Measurements from ENCODE around the gene HIVEP3. TPM values are rescaled to one million over a fixed set of nuclear protein-coding genes. Genes with fewer than 3 reads are reported as not detected.

The HIVEP3 gene
- polyA plus RNA-seq, 3 donors: 1.3 to 18.5 (median 4.6) TPM

DNA sequence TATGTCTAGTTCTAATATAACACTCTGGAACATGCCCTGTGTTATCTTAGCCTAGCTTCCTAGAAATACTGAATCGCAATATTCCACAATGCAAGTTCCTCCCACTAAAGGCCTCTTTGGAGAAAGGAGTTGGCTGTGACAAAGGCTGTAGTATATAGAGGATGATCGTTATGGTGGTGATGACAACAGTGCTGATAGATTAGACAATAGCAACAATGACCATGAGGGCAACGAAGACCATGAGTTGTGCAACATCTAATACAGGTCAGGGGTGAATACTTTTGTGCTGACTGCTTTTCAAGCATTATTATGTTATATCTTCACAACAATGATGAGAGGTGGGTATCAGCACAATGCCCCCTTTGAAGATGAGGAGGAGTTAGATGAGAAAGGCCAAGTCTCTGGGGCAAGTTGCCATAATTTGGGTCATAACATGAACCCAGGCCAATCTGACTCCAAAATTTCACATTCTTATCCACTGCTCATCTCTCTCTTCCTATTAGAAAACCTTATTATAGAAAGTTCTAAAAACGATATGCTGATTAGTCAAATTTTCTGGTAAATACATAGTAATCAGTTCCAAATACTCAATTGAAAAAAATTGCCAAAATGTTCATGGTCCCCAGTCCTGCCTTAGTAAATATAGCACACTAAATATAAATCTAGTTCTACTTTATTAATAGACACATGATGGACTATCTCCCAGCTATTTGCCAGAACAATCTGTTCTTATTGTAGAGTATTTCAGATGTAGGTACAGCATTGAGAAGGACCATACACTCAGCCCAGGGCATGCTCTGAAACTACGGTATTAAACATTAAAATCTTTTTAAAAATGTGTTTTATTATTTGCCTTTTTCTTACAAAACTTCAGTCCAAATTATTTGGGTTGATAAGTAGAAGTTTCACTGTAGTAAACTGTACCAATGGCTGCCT is 37.5 kb downstream of the HIVEP3 start:
- no peak overlapping the region for H3K27ac ChIP-seq (ENCODE audit: low read depth, low read length)
- WGBS, 3 donors: 68 to 86% (median 79%) methylated on average over 5 of the region's 5 CpGs

DNA sequence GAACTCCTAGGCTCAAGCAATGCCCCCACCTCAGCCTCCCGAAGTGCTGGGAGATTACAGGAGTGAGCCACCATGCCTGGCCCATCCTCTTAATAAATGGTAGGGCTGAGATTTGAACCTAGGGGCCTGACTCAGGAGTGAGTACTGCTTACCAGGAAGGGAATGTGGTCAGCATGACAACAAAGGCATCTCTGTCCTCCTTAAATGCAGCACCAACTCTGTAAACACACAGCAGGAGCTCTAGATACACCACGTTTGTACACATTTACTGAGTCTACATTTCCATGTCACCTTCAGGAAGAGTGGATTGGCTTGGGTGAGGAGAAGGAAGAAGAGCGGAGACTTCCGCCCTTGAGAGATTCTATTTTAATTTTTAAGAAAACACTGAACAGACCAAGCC is 38.5 kb downstream of the HIVEP3 start:
- WGBS, 3 donors: 70 to 90% (median 82%) methylated on average over 4 of the region's 4 CpGs
- H3K27ac ChIP-seq (ENCODE audit: low read depth, low read length): no peak overlapping the region

- no peak overlapping the region for H3K27ac ChIP-seq (ENCODE audit: low read depth, low read length)
Measured at GRCh38 chr1:41879617-41880016, 39.1 kb downstream of the HIVEP3 start.

- WGBS, 3 donors: 94 to 98% (median 95%) methylated on average over 5 of the region's 5 CpGs
- no peak overlapping the region for H3K27ac ChIP-seq (ENCODE audit: low read depth, low read length)
Measured at GRCh38 chr1:41878911-41879310, 39.8 kb downstream of the HIVEP3 start.

DNA sequence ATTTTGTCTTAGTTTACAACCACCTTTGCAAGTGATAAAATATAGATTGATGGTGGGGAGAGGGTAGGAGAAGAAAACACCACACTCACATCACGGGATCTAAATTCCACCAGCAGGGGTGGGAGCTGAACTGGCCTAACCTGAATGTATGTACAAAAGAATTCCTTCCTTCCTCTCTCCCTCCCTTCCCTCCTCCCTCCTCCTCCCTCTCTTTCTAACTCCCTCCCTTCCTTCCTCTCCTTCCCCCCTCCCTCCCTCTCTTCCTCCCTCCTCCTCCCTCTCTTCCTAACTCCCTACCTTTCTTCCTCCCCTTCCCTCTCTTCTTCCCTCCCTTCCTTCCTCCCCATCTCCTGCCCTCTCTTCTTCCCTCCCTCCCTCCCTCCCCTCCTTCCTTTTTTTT is 40.2 kb downstream of the HIVEP3 start:
- H3K27ac ChIP-seq (ENCODE audit: low read depth, low read length): no peak overlapping the region
- 78 to 94% (median 83%) methylated on average over 1 of the region's 1 CpG for WGBS, 3 donors

GRCh38 chr1:41876576-41877445 is 41.9 kb downstream of the HIVEP3 start:
- 28 to 56% (median 30%) methylated on average over 3 of the region's 3 CpGs for WGBS, 3 donors
- no peak overlapping the region for H3K27ac ChIP-seq (ENCODE audit: low read depth, low read length)

DNA sequence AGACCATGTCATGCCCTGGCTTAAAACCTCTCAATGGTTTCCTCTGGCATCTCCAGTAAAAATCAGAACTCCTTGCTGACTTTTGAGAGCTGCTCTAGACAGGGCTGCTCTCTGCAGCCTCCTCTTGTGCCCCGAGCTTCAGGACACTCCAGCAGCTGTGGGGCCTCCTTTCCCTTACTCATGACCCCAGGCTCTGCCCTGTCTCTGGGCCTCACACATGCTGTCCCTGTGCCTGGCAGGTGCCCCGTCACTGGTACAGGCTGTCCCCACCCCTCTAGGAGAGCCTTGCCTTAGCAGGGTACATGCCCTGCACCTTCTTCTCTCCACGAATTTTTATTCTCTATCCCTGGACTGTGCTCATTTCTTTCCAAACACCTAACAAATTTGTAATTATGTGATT is 43.2 kb downstream of the HIVEP3 start:
- no peak overlapping the region for H3K27ac ChIP-seq (ENCODE audit: low read depth, low read length)
- WGBS, 3 donors: 73 to 85% (median 81%) methylated on average over 3 of the region's 3 CpGs

DNA sequence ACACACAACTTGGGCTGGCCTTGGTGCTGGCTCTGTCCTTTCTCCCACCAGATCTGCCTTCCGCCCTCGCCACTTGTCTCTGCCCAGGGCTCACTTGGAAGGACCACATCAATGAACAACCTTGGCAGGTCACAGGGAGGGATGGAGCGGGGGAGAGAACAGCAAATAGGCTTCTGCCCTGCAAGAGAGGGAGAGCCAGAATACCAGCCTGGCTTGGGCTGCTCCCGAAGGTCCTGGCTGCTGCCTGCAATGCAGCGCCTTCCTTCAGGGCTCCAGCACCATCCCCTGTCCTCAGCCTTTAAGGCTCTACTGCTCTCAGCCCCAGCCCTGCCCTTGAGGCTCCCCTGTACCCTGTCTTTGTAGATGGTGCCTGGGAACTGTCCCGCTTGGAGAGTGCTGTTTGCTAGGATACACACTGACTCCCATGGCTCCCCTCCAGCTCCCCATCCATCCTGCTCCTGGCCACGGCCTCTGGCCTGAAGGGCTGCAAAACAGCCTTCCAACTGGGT is 43.8 kb downstream of the HIVEP3 start:
- no peak overlapping the region for H3K27ac ChIP-seq (ENCODE audit: low read depth, low read length)
- 78 to 81% (median 79%) methylated on average over 7 of the region's 7 CpGs for WGBS, 3 donors

DNA sequence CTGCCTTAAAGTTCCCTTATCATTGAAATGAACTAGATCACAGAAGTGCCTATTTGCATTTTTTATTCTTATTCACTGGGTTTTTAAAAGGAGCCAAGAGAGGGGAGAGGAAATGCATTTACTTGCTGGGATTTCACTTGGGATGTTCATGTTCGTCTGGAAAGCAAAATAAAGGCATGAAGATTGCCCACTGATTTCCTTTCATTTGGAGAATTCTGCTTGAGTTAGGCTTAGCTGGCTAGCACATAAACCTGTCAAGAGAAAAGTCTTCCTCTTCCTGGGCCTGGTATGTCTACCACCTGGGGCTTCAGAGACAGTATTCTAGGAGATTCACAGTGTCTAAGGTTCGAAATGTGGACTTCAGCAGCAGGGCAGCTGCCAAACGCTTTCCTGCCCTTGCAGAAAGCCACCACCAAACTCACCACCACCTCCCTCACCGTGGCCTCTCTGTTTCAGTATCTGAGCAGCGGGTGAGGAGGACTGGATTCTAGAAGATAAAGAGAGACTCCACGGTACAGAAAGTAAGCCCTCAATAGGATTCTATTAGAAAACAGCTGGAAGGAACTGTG is 44.5 kb downstream of the HIVEP3 start:
- 70 to 83% (median 79%) methylated on average over 6 of the region's 6 CpGs for WGBS, 3 donors
- H3K27ac ChIP-seq (ENCODE audit: low read depth, low read length): no peak overlapping the region

GRCh38 chr1:41872074-41872473 is 46.6 kb downstream of the HIVEP3 start:
- H3K27ac ChIP-seq (ENCODE audit: low read depth, low read length): no peak overlapping the region
- WGBS, 3 donors: 72 to 90% (median 80%) methylated on average over 4 of the region's 4 CpGs

DNA sequence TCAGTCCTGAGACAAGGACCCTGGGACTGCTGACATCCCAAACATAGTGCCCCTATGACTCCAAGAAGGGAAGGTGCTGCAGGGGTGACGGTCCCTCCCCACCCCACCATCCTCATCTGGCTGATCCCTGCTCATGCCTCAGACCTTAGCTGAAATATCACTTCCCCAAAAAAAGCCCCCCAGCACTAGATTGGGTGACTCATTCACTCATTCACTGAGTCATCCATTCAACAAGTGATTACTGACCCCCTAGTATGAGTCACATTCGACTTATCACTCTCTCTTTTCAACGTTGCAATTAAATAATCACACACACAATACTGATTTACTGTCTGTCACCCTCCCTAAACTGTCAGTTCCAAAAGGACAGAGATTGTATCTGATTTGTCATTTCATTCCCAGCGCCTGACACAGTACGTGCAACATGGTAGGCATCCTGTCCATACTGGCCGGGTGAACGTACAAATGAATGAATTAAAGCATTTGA is 48.6 kb downstream of the HIVEP3 start:
- H3K27ac ChIP-seq (ENCODE audit: low read depth, low read length): no peak overlapping the region
- WGBS, 3 donors: 61 to 71% (median 71%) methylated on average over 7 of the region's 7 CpGs

DNA sequence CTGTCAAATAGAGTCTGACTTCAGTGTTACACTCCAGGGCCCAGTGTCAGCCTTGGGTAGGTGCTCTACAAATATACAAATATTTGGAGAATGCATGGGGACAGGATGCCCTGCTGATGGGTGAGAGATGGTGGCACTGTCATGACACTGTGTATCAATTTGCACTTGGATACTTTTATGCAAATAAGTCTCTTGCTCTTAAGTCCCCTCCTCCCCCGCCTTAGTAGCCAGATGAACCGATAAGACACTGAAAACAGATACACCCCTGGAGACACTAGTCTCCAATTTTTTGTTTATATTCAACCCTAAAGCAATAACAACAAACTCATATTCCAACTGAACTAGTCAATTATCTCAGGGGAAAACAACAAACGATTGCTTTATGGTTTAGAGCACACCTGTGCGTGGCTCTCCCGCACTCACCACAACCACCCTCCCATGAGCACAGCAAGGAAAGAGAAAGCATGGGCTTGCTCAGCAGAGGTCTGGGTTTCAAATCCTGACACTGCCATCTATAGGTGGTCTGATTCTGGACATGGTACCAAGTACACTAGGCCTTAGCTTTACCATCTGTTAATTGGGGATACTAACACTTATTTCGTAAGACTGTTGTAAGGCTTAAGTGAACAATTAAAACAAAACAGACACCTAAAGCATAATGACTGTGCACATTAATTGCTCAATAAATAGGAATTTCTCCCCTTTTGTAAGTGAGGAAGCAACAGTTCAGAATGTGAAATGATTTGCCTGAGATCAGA is 50.3 kb downstream of the HIVEP3 start:
- no peak overlapping the region for H3K27ac ChIP-seq (ENCODE audit: low read depth, low read length)
- WGBS, 3 donors: 82 to 88% (median 85%) methylated on average over 6 of the region's 6 CpGs

DNA sequence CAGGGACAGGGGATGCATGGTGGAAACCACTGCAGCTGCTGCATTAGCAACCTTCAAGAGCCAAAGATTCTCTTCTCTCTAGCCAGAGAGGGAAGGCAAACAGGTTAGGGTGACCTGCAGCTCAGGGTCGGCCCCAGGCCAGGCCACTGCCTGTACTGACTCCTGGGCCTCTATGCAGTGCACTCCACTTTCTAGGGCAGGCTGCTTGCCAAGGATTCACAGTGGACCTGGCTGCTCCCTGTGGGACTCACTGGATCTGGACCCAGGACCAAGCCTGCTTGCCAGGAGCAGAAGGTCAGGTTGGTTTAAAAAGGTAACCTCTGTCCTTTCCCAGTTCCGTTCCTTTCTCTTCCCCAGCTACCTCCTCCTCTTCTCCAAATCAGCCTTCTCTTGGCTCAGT is 52.4 kb downstream of the HIVEP3 start:
- no peak overlapping the region for H3K27ac ChIP-seq (ENCODE audit: low read depth, low read length)
- WGBS, 3 donors: 69 to 83% (median 77%) methylated on average over 2 of the region's 2 CpGs

- WGBS, 3 donors: 79 to 84% (median 82%) methylated on average over 4 of the region's 4 CpGs
- H3K27ac ChIP-seq (ENCODE audit: low read depth, low read length): no peak overlapping the region
Measured at GRCh38 chr1:41864471-41865040, 54.2 kb downstream of the HIVEP3 start.

DNA sequence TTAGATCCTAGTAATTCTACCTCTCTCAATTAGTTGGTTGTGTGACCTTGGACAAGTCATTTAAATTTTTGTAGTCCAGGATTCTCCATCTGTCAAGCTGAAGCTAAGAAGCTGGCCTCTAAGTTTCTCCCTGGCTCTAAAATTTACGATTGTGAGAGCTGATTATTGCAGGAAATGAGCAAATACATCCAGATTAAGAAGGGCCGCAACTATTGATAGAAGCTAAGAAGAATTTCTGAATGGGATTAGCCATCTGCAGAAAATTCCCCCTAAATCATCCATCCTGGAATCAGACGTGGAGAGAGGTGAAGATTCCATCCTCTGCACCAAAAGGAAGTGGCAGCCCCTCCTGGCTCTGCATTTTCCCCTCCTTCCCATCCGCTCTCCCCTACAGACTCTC is 55.0 kb downstream of the HIVEP3 start:
- H3K27ac ChIP-seq (ENCODE audit: low read depth, low read length): no peak overlapping the region
- WGBS, 3 donors: 89 to 91% (median 91%) methylated on average over 4 of the region's 4 CpGs

DNA sequence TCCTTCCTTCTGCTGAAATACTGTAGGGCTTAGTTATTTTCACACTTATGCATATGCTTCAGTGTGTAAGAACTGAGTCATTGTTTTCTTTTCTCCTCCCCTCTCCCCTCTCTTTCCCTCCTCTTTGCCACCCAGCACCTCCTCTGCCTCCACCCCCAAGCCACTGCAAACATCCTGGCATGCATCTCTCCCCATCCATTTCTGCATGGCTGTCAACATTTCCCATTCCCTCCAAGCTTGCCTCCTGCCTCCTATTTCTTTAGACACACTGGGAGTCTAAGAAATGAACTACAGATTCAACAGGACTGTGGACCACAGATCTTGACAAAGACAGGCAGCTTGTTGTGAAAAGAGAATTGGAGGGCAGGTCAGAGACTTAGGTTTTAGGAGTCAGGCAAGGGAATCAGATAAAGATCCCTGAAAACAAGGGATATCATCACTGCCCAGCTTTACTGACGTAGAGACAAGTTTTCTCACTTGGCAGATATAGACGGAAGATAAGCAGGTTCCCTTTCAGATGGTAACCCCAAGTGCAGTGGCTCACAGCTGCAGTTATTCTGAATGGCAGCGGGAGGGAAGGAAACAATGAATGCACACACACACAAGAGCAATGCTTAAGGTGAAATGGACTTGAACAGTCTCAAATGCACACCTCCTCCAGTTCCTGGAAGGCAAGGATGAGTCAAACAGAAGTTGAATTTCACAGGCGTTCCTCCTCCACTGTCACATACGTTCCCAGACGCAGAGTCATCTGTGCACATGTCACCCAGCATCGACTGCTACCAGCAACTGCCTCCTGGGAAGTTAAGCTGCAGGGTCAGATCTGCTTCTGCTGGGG is 56.1 kb downstream of the HIVEP3 start:
- WGBS, 3 donors: 46 to 81% (median 55%) methylated on average over 7 of the region's 7 CpGs
- H3K27ac ChIP-seq (ENCODE audit: low read depth, low read length): no peak overlapping the region

Measured in adipose tissue (tissue), 3 donors.